Measurements from ENCODE around the gene SETD1A. TPM values are rescaled to one million over a fixed set of nuclear protein-coding genes. Genes with fewer than 3 reads are reported as not detected.

The SETD1A gene
- polyA plus RNA-seq, 2 donors: 6.8 to 9.6 TPM

- Histone ChIP-seq H3K36me3 (ENCODE audit: control insufficient read depth in 2 of 2, insufficient read depth in 2 of 2, low read length in 1 of 2) (peaks cover 0 to 2% of the 10 kb centered on the region in 2 donors), H3K27me3 (ENCODE audit: control insufficient read depth in 1 of 2, insufficient read depth in 2 of 2, low read length in 2 of 2) (no peaks in the 10 kb centered on the region), H3K27ac (ENCODE audit: low read depth in 2 of 2, low read length in 1 of 2) (no peak overlapping the region), H3K4me3 (ENCODE audit: low read depth in 1 of 2, low read length in 2 of 2) (no peak overlapping the region), H3K9me3 (ENCODE audit: control insufficient read depth in 2 of 2, insufficient read depth in 1 of 2, low read depth in 1 of 2, low read length in 1 of 2) (no peaks in the 10 kb centered on the region), H3K4me1 (ENCODE audit: control insufficient read depth in 2 of 2, insufficient read depth in 2 of 2, low read length in 1 of 2) (peaks cover 2 to 11% of the 10 kb centered on the region in 2 donors)
- 80 to 84% methylated on average over 28 to 29 of the region's 29 CpGs for WGBS, 2 donors
Measured at GRCh38 chr16:30992931-30993816, 35.6 kb downstream of the SETD1A start.

GRCh38 chr16:30995927-30996323, 38.4 kb downstream of the SETD1A start:
- 80 to 84% methylated on average over 11 of the region's 11 CpGs for WGBS, 2 donors
- no peaks in the 10 kb centered on the region for H3K9me3 ChIP-seq (ENCODE audit: control insufficient read depth in 2 of 2, insufficient read depth in 1 of 2, low read depth in 1 of 2, low read length in 1 of 2)
- no peak overlapping the region for H3K4me3 ChIP-seq (ENCODE audit: low read depth in 1 of 2, low read length in 2 of 2)
- no peaks in the 10 kb centered on the region for H3K27me3 ChIP-seq (ENCODE audit: control insufficient read depth in 1 of 2, insufficient read depth in 2 of 2, low read length in 2 of 2)
- H3K36me3 ChIP-seq (ENCODE audit: control insufficient read depth in 2 of 2, insufficient read depth in 2 of 2, low read length in 1 of 2): no peaks in the 10 kb centered on the region
- peak overlapping the region; percentile 47 to 75 for H3K27ac ChIP-seq (ENCODE audit: low read depth in 2 of 2, low read length in 1 of 2)
- H3K4me1 ChIP-seq (ENCODE audit: control insufficient read depth in 2 of 2, insufficient read depth in 2 of 2, low read length in 1 of 2): peaks cover 2 to 11% of the 10 kb centered on the region in 2 donors

GRCh38 chr16:30996324-30996984, 38.9 kb downstream of the SETD1A start:
- no peaks in the 10 kb centered on the region for H3K27me3 ChIP-seq (ENCODE audit: control insufficient read depth in 1 of 2, insufficient read depth in 2 of 2, low read length in 2 of 2)
- peaks cover 2 to 14% of the 10 kb centered on the region in 2 donors for H3K4me1 ChIP-seq (ENCODE audit: control insufficient read depth in 2 of 2, insufficient read depth in 2 of 2, low read length in 1 of 2)
- no peaks in the 10 kb centered on the region for H3K9me3 ChIP-seq (ENCODE audit: control insufficient read depth in 2 of 2, insufficient read depth in 1 of 2, low read depth in 1 of 2, low read length in 1 of 2)
- H3K36me3 ChIP-seq (ENCODE audit: control insufficient read depth in 2 of 2, insufficient read depth in 2 of 2, low read length in 1 of 2): no peaks in the 10 kb centered on the region
- H3K27ac ChIP-seq (ENCODE audit: low read depth in 2 of 2, low read length in 1 of 2): peak overlapping the region; percentile 75 to 81
- 13 to 22% methylated on average over 23 of the region's 23 CpGs for WGBS, 2 donors
- H3K4me3 ChIP-seq (ENCODE audit: low read depth in 1 of 2, low read length in 2 of 2): peak overlapping the region; percentile 49 to 56

- H3K9me3 ChIP-seq (ENCODE audit: control insufficient read depth in 2 of 2, insufficient read depth in 1 of 2, low read depth in 1 of 2, low read length in 1 of 2): no peaks in the 10 kb centered on the region
- no peaks in the 10 kb centered on the region for H3K27me3 ChIP-seq (ENCODE audit: control insufficient read depth in 1 of 2, insufficient read depth in 2 of 2, low read length in 2 of 2)
- peak overlapping the region; percentile 49 to 56 for H3K4me3 ChIP-seq (ENCODE audit: low read depth in 1 of 2, low read length in 2 of 2)
- peak overlapping the region; percentile 75 to 82 for H3K27ac ChIP-seq (ENCODE audit: low read depth in 2 of 2, low read length in 1 of 2)
- peaks cover 5 to 20% of the 10 kb centered on the region in 2 donors for H3K4me1 ChIP-seq (ENCODE audit: control insufficient read depth in 2 of 2, insufficient read depth in 2 of 2, low read length in 1 of 2)
- 2 to 4% methylated on average over 44 to 60 of the region's 60 CpGs for WGBS, 2 donors
- H3K36me3 ChIP-seq (ENCODE audit: control insufficient read depth in 2 of 2, insufficient read depth in 2 of 2, low read length in 1 of 2): no peaks in the 10 kb centered on the region
Measured at GRCh38 chr16:30996985-30997724, 39.6 kb downstream of the SETD1A start.

GRCh38 chr16:30997725-30998711, 40.5 kb downstream of the SETD1A start:
- peak overlapping the region; percentile 66 to 82 for H3K27ac ChIP-seq (ENCODE audit: low read depth in 2 of 2, low read length in 1 of 2)
- no peaks in the 10 kb centered on the region for H3K27me3 ChIP-seq (ENCODE audit: control insufficient read depth in 1 of 2, insufficient read depth in 2 of 2, low read length in 2 of 2)
- WGBS, 2 donors: 39 to 53% methylated on average over 21 of the region's 21 CpGs
- H3K4me1 ChIP-seq (ENCODE audit: control insufficient read depth in 2 of 2, insufficient read depth in 2 of 2, low read length in 1 of 2): peaks cover 6 to 26% of the 10 kb centered on the region in 2 donors
- no peaks in the 10 kb centered on the region for H3K9me3 ChIP-seq (ENCODE audit: control insufficient read depth in 2 of 2, insufficient read depth in 1 of 2, low read depth in 1 of 2, low read length in 1 of 2)
- H3K36me3 ChIP-seq (ENCODE audit: control insufficient read depth in 2 of 2, insufficient read depth in 2 of 2, low read length in 1 of 2): no peaks in the 10 kb centered on the region
- peak overlapping the region; percentile 49 to 56 for H3K4me3 ChIP-seq (ENCODE audit: low read depth in 1 of 2, low read length in 2 of 2)

GRCh38 chr16:30998852-30999761, 41.6 kb downstream of the SETD1A start:
- no peaks in the 10 kb centered on the region for H3K36me3 ChIP-seq (ENCODE audit: control insufficient read depth in 2 of 2, insufficient read depth in 2 of 2, low read length in 1 of 2)
- peak overlapping the region in 1 of 2 donors; percentile 17 for H3K27ac ChIP-seq (ENCODE audit: low read depth in 2 of 2, low read length in 1 of 2)
- H3K4me3 ChIP-seq (ENCODE audit: low read depth in 1 of 2, low read length in 2 of 2): no peak overlapping the region
- peaks cover 6 to 29% of the 10 kb centered on the region in 2 donors for H3K4me1 ChIP-seq (ENCODE audit: control insufficient read depth in 2 of 2, insufficient read depth in 2 of 2, low read length in 1 of 2)
- WGBS, 2 donors: 51 to 59% methylated on average over 6 of the region's 6 CpGs
- H3K27me3 ChIP-seq (ENCODE audit: control insufficient read depth in 1 of 2, insufficient read depth in 2 of 2, low read length in 2 of 2): no peaks in the 10 kb centered on the region
- no peaks in the 10 kb centered on the region for H3K9me3 ChIP-seq (ENCODE audit: control insufficient read depth in 2 of 2, insufficient read depth in 1 of 2, low read depth in 1 of 2, low read length in 1 of 2)

- Histone ChIP-seq H3K36me3 (ENCODE audit: control insufficient read depth in 2 of 2, insufficient read depth in 2 of 2, low read length in 1 of 2) (no peaks in the 10 kb centered on the region), H3K9me3 (ENCODE audit: control insufficient read depth in 2 of 2, insufficient read depth in 1 of 2, low read depth in 1 of 2, low read length in 1 of 2) (no peaks in the 10 kb centered on the region), H3K4me3 (ENCODE audit: low read depth in 1 of 2, low read length in 2 of 2) (peak overlapping the region; percentile 2 to 39), H3K27ac (ENCODE audit: low read depth in 2 of 2, low read length in 1 of 2) (peak overlapping the region; percentile 73 to 93), H3K27me3 (ENCODE audit: control insufficient read depth in 1 of 2, insufficient read depth in 2 of 2, low read length in 2 of 2) (no peaks in the 10 kb centered on the region), H3K4me1 (ENCODE audit: control insufficient read depth in 2 of 2, insufficient read depth in 2 of 2, low read length in 1 of 2) (peaks cover 6 to 29% of the 10 kb centered on the region in 2 donors)
- 60 to 67% methylated on average over 19 of the region's 19 CpGs for WGBS, 2 donors
Measured at GRCh38 chr16:31000671-31001382, 43.3 kb downstream of the SETD1A start.
